Subcutaneous adipose tissue (tissue), 4 donors: ENCODE measurements around the gene CFAP43. TPM values are rescaled to one million over a fixed set of nuclear protein-coding genes. Genes with fewer than 3 reads are reported as not detected.

Source experiments
- total RNA-seq, 4 donors: library from RNA; depleted of rRNA; stranded (reverse); fragments of >200 nt; gene quantifications; one replicate each; pipeline ENCODE4 v1.1.0, GENCODE V29; 2016
- TF ChIP-seq, protein P1 (sequence below): fragments of 450-650 bp; IDR thresholded peaks from one replicate; pipeline ENCODE4 v1.5.1; 2016; ENCODE audit warnings: low read depth, mild to moderate bottlenecking, control low read depth, antibody characterized with exemption, moderate library complexity

The CFAP43 gene
- total RNA-seq, 4 donors from 2014 or later = 0.19 TPM; not detected in 3

DNA sequence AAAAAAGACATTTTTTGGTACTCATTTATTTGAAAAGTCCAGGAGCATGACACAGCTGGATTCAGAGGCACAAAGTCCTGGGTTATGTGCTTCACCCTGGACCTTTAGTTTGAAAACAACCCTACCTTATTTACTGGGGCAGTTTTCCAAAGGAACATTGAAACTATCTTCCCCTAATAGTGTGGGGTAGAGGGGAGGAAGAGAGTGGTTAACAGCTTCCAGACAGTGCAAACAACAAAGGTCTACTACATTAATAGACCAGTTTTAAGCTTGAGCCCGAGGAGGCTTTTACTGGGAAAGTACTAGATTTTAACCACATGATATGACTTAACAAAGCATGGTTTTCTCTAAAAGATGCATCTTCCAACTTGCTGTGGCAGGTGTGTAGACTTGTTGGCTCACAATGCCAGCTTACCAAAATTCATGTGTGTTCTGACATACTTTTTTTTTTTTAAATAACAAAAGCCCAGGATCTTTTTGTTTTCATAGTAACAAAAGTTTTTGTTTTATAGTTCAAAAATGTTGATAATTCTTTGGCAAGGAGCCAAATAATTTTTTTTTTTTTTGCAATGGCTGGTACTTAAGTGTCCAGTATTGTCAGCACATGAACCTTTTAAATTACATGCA is 24.3 kb upstream of the CFAP43 start:
- TF ChIP-seq, protein P1, sequence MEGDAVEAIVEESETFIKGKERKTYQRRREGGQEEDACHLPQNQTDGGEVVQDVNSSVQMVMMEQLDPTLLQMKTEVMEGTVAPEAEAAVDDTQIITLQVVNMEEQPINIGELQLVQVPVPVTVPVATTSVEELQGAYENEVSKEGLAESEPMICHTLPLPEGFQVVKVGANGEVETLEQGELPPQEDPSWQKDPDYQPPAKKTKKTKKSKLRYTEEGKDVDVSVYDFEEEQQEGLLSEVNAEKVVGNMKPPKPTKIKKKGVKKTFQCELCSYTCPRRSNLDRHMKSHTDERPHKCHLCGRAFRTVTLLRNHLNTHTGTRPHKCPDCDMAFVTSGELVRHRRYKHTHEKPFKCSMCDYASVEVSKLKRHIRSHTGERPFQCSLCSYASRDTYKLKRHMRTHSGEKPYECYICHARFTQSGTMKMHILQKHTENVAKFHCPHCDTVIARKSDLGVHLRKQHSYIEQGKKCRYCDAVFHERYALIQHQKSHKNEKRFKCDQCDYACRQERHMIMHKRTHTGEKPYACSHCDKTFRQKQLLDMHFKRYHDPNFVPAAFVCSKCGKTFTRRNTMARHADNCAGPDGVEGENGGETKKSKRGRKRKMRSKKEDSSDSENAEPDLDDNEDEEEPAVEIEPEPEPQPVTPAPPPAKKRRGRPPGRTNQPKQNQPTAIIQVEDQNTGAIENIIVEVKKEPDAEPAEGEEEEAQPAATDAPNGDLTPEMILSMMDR = no peak

DNA sequence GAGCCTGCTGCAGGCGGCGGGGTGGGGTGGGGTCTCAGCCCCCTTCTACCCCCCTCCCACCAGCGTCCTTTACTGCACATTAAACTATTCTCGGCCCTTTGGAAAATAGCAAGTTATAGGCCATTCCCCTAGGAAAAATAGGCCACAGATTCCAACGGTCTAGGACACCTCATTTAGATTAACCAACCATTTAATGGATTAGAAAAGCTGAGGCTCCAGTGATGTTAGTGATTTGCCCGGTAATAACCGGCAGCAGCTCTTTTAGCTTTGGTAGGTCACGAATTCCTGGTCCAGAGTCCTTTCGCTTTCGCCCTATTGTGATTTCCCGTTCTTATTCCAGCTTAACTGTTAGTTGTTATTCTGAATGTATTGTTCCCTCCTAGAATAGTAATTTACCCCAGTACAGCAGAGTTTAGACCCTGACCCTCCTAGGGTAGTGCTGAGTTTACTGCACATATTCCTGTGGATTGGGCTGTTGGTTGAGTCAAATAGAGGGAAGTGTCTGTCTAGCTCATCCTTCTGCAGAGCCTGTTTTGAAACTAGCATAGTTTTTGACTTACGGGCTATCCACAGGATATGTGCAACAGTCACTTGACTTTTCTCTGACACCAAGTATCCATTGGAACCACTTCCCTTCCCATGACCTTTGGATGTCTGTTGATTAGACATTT is 23.3 kb upstream of the CFAP43 start:
- TF ChIP-seq, protein P1 = no peak

DNA sequence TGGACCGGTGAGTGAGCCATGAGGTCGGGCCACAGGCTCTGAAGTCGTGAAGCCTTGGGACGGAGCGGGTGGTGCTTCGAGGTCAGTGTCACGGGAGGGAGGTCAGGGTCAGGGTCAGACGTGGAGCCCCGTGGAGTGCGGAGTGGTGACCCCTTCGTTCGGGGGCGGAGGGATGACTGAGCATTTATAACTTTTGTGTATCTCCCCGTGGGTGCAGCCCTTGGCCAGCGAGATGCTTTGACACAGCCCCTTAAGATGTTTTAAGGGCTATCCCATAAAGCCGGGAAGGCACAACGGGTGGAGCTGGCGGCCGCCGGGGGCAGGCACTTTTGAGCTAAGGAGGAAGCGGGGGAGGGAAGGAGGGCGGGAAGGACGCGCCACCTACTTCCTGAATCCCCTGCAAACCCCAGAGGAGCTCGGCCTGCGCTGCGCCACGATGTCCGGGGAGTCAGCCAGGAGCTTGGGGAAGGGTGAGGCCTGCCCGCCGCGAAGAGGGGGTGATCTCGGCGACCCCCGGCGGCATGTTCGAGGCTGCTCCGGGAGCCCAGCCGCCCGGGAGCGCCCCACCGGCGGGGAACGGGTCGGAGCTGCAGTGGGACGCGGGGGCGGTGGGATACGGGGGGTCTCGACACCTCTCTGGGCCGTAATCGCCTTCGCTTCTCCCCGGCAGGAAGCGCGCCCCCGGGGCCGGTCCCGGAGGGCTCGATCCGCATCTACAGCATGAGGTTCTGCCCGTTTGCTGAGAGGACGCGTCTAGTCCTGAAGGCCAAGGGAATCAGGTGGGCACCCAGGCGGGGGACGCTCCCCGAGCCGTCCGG is 22.5 kb upstream of the CFAP43 start, which contains the start of gene GSTO1:
Gene GSTO1 (plus strand): TSS at position 400 of the 818 bp plus-strand sequence. CDS start 37 bp downstream, at position 437.
- TF ChIP-seq, protein P1 = no peak

DNA sequence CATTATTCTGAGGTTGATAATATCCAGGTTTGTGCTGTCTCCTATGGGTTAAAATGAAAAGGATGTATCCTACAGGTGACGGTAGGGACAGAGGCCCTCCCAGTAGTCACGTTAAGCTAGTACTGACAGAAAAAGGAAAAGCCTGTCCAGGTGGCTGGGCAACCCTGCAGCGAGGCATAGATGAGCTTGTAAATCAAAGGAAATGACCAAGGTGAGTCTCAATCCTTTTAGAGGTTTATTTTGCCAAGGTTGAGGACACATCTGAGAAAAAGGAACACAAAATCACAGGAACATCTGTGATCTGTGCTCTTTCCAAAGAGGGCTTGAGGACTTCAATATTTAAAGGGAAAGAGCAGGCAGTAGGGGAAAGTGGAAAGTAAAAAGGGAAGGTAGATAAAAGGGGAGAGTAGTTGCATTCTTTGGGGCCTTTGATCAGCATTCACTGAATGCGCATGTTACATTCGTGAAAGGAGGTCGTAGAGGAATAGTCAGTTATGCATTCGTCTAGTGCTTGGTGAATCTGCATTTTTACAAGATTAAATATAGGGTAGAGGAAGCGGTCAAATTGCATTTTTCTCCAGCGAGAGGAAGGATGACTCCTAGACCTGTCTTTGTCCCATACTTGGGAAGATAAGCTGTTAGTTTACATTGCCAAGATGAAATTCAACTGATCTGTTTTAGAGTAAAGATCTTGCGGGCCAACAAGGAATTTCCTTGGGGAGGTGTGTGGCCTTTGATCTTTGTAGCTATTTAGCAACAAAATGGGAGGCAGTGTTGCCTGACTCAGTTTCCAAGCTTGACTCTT is 21.6 kb upstream of the CFAP43 start:
- TF ChIP-seq, protein P1 = no peak

DNA sequence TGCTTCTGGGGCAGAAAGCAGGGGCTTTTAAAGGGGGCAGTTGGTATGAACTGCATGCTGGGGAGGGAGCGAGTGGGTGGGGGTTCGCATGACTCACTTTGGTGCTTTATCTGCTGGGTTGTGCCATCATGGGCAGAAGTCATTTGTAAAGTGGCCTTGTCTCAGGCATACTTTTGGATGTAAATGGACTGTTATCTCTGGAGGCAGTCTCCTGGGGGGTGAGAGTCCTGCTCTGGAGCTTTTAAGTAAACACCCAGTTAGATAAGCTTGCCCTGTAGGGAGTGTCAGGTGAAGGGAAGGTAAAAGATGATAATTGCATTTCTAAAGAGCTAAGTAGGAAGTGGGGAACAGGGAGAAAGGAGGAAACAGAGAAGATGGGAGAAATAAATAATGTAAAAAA is 20.9 kb upstream of the CFAP43 start:
- TF ChIP-seq, protein P1 = no peak

DNA sequence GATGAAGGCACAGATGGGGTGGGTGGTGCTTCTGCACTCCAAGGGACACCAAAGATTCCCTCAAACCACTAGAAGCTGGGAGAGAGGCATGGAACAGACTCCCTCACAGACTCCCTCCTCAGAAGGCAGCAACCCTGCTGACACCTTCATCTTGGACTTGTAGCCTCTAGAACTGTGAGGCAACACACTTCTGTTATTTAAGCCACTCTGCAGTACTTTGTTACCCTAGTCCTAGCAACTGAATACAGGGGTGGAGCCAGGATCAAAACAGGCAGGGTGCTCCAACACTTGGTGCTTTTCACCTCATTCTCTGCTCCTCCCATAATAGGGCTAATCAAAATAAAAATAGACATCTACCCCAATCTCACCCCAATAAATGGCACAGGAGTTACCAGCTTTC is 20.2 kb upstream of the CFAP43 start:
- TF ChIP-seq, protein P1 = no peak
